ENCODE data around the gene SMPD4. TPM values are rescaled to one million over a fixed set of nuclear protein-coding genes. Genes with fewer than 3 reads are reported as not detected.
"Not testable (repeated sequence)": the region's sequence is repeated elsewhere in the genome, so short reads cannot be mapped to it uniquely, and the experiment has no call there.

SMPD4 gene
- 10 to 100 TPM; 81.2 to 89.9 TPM for total RNA-seq
- 34.4 TPM for polyA plus RNA-seq (2013, experiment 1 of 2)
- 41.2 TPM for polyA plus RNA-seq (2013, experiment 2 of 2)
- 61.1 to 188 (median 98.7) reads per million in 172 experiments for total RNA-seq

GRCh38 chr2:130181325-130181879, at the start of gene SMPD4:
SMPD4 (minus strand) TSS chr2:130181602; CDS start chr2:130176592, 5,010 bp downstream.
- peak; percentile 97 to 99 (median 98) for DNase-seq
- Mint-ChIP-seq H3K27ac (peak within 1 kb of the TSS; percentile 99), H3K4me1 (ENCODE audit: low read depth) (peaks cover 26% of the 10 kb centered on the region), H3K36me3 (ENCODE audit: low read depth) (peaks cover 18% of the 10 kb centered on the region), H3K4me3 (peak within 1 kb of the TSS; percentile 98), H3K27me3 (no peaks in the 10 kb centered on the region), H3K9me3 (no peaks in the 10 kb centered on the region)
- TF ChIP-seq CTCF (IDR thresholded peaks at IDR 0.05): no peak
- Histone ChIP-seq H3K4me3 (ENCODE audit: low read length) (peak within 1 kb of the TSS; percentile 66), H3K9me3 (ENCODE audit: control insufficient read depth in 1 of 2, insufficient read depth in 1 of 2, low read length in 2 of 2) (no peaks in the 10 kb centered on the region), H3K36me3 (ENCODE audit: insufficient read depth, low read length) (peaks cover 2% of the 10 kb centered on the region), H3K27me3 (ENCODE audit: control insufficient read depth in 1 of 2, insufficient read depth in 2 of 2, low read length in 2 of 2) (no peaks in the 10 kb centered on the region), H3K27ac (ENCODE audit: low read depth in 1 of 2, low read length in 2 of 2) (peak within 1 kb of the TSS; percentile 75 to 89), H3K4me1 (ENCODE audit: insufficient read depth, low read length) (peaks cover 32% of the 10 kb centered on the region)
- peak; percentile 76 for ATAC-seq (ENCODE audit: poor library complexity)
- CTCF ChIA-PET: interaction anchor here (0.7 to 2.0 kb wide), 4 partner anchors 10 to 1311 kb away, joined by 3 to 23 read pairs (median 3); partner anchors contain the start of gene IMP4
- POLR2A ChIA-PET: interaction anchor here (0.6 to 3.3 kb wide), 10 partner anchors 151 to 1312 kb away, joined by 3 to 110 read pairs (median 5); partner anchors contain the start of genes FAM168B and IMP4
- intact Hi-C loops (cut with DNase I, micrococcal nuclease): loop anchor here (2.0 to 10.0 kb wide), 8 partner anchors 151 to 1311 kb away; partner anchors contain the start of genes FAM168B (in 1 of the 2), GPR148 (in 1 of the 2), IMP4 (in 1 of the 2) and MZT2A (in 1 of the 2)

GRCh38 chr2:130230907-130231306, 49.5 kb upstream of the SMPD4 start:
- H3K9me3 Mint-ChIP-seq; intact Hi-C loops (cut with DNase I, micrococcal nuclease); POLR2A ChIA-PET; H3K4me3 Mint-ChIP-seq; CTCF ChIA-PET; H3K36me3 Mint-ChIP-seq (ENCODE audit: low read depth); H3K4me3 ChIP-seq (ENCODE audit: low read length); ATAC-seq (ENCODE audit: poor library complexity); H3K27me3 ChIP-seq (ENCODE audit: control insufficient read depth in 1 of 2, insufficient read depth in 2 of 2, low read length in 2 of 2); H3K27ac Mint-ChIP-seq; H3K27ac ChIP-seq (ENCODE audit: low read depth in 1 of 2, low read length in 2 of 2); DNase-seq; H3K4me1 ChIP-seq (ENCODE audit: insufficient read depth, low read length); H3K4me1 Mint-ChIP-seq (ENCODE audit: low read depth); H3K27me3 Mint-ChIP-seq; H3K36me3 ChIP-seq (ENCODE audit: insufficient read depth, low read length): not testable (repeated sequence)
- H3K9me3 ChIP-seq (ENCODE audit: control insufficient read depth in 1 of 2, insufficient read depth in 1 of 2, low read length in 2 of 2): peaks cover 0 to 25% of the 10 kb centered on the region in 2 experiments

- H3K27me3 Mint-ChIP-seq; POLR2A ChIA-PET; H3K27ac Mint-ChIP-seq; ATAC-seq (ENCODE audit: poor library complexity); CTCF ChIA-PET; H3K9me3 Mint-ChIP-seq; H3K27me3 ChIP-seq (ENCODE audit: control insufficient read depth in 1 of 2, insufficient read depth in 2 of 2, low read length in 2 of 2); intact Hi-C loops (cut with DNase I, micrococcal nuclease); H3K4me1 ChIP-seq (ENCODE audit: insufficient read depth, low read length); H3K4me3 ChIP-seq (ENCODE audit: low read length); DNase-seq; H3K27ac ChIP-seq (ENCODE audit: low read depth in 1 of 2, low read length in 2 of 2); H3K36me3 ChIP-seq (ENCODE audit: insufficient read depth, low read length); H3K36me3 Mint-ChIP-seq (ENCODE audit: low read depth); H3K4me1 Mint-ChIP-seq (ENCODE audit: low read depth); H3K4me3 Mint-ChIP-seq: not testable (repeated sequence)
- peaks cover 0 to 25% of the 10 kb centered on the region in 2 experiments for H3K9me3 ChIP-seq (ENCODE audit: control insufficient read depth in 1 of 2, insufficient read depth in 1 of 2, low read length in 2 of 2)
These were observed 49.0 kb upstream of the SMPD4 start for GRCh38 chr2:130230376-130230775.

- CTCF ChIA-PET; H3K9me3 Mint-ChIP-seq; POLR2A ChIA-PET; H3K36me3 Mint-ChIP-seq (ENCODE audit: low read depth); H3K4me1 Mint-ChIP-seq (ENCODE audit: low read depth); H3K4me1 ChIP-seq (ENCODE audit: insufficient read depth, low read length); intact Hi-C loops (cut with DNase I, micrococcal nuclease); H3K27me3 ChIP-seq (ENCODE audit: control insufficient read depth in 1 of 2, insufficient read depth in 2 of 2, low read length in 2 of 2); H3K27me3 Mint-ChIP-seq; H3K27ac ChIP-seq (ENCODE audit: low read depth in 1 of 2, low read length in 2 of 2); H3K27ac Mint-ChIP-seq; H3K4me3 Mint-ChIP-seq; H3K36me3 ChIP-seq (ENCODE audit: insufficient read depth, low read length): not testable (repeated sequence)
- H3K4me3 ChIP-seq (ENCODE audit: low read length): peak overlapping the region; percentile 29
- DNase-seq (peak in 9 of 14 experiments; percentile 3 to 65 (median 24)), ATAC-seq (ENCODE audit: poor library complexity) (peak; percentile 39)
- H3K9me3 ChIP-seq (ENCODE audit: control insufficient read depth in 1 of 2, insufficient read depth in 1 of 2, low read length in 2 of 2): peaks cover 0 to 25% of the 10 kb centered on the region in 2 experiments
These were observed 47.7 kb upstream of the SMPD4 start for GRCh38 chr2:130229161-130229510.

- H3K36me3 Mint-ChIP-seq (ENCODE audit: low read depth); DNase-seq; ATAC-seq (ENCODE audit: poor library complexity); H3K36me3 ChIP-seq (ENCODE audit: insufficient read depth, low read length); H3K27me3 ChIP-seq (ENCODE audit: control insufficient read depth in 1 of 2, insufficient read depth in 2 of 2, low read length in 2 of 2); H3K4me3 Mint-ChIP-seq; CTCF ChIA-PET; H3K9me3 Mint-ChIP-seq; H3K4me3 ChIP-seq (ENCODE audit: low read length); H3K27ac Mint-ChIP-seq; POLR2A ChIA-PET; H3K4me1 Mint-ChIP-seq (ENCODE audit: low read depth); intact Hi-C loops (cut with DNase I, micrococcal nuclease); H3K27ac ChIP-seq (ENCODE audit: low read depth in 1 of 2, low read length in 2 of 2); H3K27me3 Mint-ChIP-seq; H3K4me1 ChIP-seq (ENCODE audit: insufficient read depth, low read length): not testable (repeated sequence)
- H3K9me3 ChIP-seq (ENCODE audit: control insufficient read depth in 1 of 2, insufficient read depth in 1 of 2, low read length in 2 of 2): peaks cover 0 to 25% of the 10 kb centered on the region in 2 experiments
These were observed 47.2 kb upstream of the SMPD4 start for GRCh38 chr2:130228467-130229160.

- H3K4me1 ChIP-seq (ENCODE audit: insufficient read depth, low read length); H3K27me3 ChIP-seq (ENCODE audit: control insufficient read depth in 1 of 2, insufficient read depth in 2 of 2, low read length in 2 of 2); H3K27ac Mint-ChIP-seq; intact Hi-C loops (cut with DNase I, micrococcal nuclease); CTCF ChIA-PET; H3K4me1 Mint-ChIP-seq (ENCODE audit: low read depth); H3K36me3 Mint-ChIP-seq (ENCODE audit: low read depth); H3K4me3 ChIP-seq (ENCODE audit: low read length); POLR2A ChIA-PET; H3K36me3 ChIP-seq (ENCODE audit: insufficient read depth, low read length); ATAC-seq (ENCODE audit: poor library complexity); H3K27me3 Mint-ChIP-seq; H3K9me3 Mint-ChIP-seq; DNase-seq; H3K4me3 Mint-ChIP-seq; H3K27ac ChIP-seq (ENCODE audit: low read depth in 1 of 2, low read length in 2 of 2): not testable (repeated sequence)
- H3K9me3 ChIP-seq (ENCODE audit: control insufficient read depth in 1 of 2, insufficient read depth in 1 of 2, low read length in 2 of 2): peaks cover 0 to 25% of the 10 kb centered on the region in 2 experiments
These were observed 46.6 kb upstream of the SMPD4 start for GRCh38 chr2:130228005-130228404.
